Measurements from ENCODE around the gene WRAP73.
"Not testable (repeated sequence)": the region's sequence is repeated elsewhere in the genome, so short reads cannot be mapped to it uniquely, and the experiment has no call there.

WRAP73 gene

DNA sequence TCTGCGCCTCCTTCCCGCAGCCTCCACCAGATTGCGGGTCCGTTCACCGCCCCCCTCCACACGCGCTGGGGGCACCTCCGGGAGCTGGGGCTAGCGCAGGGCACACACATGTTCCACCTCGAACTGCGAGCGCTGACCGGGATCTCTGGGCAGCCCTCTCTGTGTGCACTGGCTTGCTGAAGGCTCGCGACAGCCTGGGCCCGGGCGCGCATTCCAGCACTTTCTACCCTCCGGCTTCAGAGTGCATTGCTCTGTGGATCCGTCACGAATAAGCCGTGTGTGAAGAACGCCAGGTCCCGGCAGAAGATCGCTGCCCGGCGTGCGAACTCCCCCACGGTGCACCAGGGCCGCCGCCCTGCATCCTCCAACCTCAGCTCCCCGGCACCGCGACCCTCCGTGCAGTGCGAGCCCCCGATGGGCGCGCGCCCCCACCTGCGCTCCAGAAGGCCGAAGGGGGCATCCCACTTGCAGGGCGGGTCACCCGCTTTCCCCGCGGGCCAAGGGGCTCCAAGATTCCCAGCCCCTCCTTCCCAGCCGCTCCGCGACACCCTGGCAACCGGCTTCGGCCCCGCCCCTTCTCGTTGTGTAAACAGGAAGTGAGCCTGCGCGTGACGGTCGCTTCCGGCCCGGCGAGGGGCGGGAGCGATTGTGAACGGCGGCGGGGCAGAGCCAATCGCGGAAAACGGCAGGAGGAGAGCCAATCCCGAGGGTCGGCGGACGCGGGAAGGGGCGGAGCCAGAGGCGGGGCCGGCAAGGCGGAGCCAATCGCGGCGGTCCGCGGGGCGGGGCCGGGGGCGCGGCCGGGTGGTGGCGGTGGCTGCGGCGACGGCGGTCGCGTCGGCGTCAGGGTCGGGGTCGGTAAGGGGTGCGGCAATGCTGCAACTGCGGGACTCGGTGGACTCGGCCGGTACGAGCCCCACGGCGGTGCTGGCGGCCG lies 25.4 kb downstream of the WRAP73 start, which contains the start of gene TPRG1L:
Gene TPRG1L (plus strand): TSS at position 816 of the 937 bp plus-strand sequence. CDS start 58 bp downstream, at position 874.
- TF ChIP-seq, protein P1, sequence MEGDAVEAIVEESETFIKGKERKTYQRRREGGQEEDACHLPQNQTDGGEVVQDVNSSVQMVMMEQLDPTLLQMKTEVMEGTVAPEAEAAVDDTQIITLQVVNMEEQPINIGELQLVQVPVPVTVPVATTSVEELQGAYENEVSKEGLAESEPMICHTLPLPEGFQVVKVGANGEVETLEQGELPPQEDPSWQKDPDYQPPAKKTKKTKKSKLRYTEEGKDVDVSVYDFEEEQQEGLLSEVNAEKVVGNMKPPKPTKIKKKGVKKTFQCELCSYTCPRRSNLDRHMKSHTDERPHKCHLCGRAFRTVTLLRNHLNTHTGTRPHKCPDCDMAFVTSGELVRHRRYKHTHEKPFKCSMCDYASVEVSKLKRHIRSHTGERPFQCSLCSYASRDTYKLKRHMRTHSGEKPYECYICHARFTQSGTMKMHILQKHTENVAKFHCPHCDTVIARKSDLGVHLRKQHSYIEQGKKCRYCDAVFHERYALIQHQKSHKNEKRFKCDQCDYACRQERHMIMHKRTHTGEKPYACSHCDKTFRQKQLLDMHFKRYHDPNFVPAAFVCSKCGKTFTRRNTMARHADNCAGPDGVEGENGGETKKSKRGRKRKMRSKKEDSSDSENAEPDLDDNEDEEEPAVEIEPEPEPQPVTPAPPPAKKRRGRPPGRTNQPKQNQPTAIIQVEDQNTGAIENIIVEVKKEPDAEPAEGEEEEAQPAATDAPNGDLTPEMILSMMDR (IDR thresholded peaks at IDR 0.05; ENCODE audit: low read length, missing control alignments): no peak
- peak within 1 kb of the TSS; percentile 91 for H3K4me3 ChIP-seq (replicated peaks; ENCODE audit: low read depth, low read length)
- DNase-seq (ENCODE audit: low read depth): peak; percentile 94

DNA sequence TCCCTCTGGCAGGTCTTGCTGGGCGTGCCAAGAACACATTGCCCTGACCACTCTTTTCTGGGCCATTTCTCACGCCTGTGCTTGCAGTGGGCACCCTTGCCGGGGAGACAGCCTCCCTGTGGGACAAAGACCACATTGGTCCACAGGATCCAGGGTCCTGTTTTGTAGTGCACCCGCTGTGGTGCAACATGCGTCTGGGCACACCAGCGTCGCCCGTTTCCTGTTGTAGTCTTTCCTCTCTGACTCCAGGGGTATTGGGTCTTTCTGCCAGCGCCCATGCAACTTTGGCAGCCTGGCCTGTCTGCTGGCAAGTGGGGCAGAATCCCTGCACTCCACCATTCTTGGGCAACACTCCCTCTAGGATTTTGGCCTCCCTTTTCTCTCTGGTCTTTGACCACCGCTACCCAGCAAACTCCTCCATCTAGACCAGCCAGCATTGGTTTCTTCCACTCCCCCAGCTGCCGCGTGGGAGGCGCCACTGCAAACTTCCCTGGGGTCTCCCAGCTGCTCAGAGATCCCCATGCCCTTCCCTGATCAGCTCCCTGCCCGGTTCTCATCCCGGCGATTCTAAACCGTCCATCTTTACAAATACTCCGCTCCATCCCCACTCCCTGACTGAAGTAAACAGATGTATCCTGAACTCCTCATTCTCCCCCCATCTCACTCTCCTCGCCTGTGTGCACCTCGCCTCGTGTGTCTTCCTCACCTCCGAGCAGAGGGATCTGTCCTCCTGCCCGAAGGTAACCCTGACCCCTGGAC lies 26.3 kb downstream of the WRAP73 start:
- peak overlapping the region; percentile 91 for H3K4me3 ChIP-seq (replicated peaks; ENCODE audit: low read depth, low read length)
- TF ChIP-seq, protein P1 (IDR thresholded peaks at IDR 0.05; ENCODE audit: low read length, missing control alignments): no peak
- DNase-seq (ENCODE audit: low read depth): no peak

DNA sequence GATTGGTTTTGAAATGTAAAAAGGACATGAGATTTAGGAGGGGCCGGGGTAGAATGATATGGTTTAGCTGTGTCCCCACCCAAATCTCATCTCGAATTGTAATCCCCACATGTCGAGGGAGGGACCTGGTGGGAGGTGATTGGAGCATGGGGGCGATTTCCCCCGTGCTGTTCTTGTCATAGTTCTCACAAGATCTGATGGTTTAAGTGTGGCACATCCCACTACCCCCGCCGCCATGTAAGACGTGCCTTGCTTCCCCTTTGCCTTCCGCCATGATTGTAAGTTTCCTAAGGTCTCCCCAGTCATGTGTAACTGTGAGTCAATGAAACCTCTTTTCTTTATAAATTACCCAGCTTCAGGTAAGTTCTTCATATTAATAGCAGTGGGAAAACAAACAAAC lies 27.8 kb downstream of the WRAP73 start:
- DNase-seq (ENCODE audit: low read depth); H3K4me3 ChIP-seq (replicated peaks; ENCODE audit: low read depth, low read length): not testable (repeated sequence)

DNA sequence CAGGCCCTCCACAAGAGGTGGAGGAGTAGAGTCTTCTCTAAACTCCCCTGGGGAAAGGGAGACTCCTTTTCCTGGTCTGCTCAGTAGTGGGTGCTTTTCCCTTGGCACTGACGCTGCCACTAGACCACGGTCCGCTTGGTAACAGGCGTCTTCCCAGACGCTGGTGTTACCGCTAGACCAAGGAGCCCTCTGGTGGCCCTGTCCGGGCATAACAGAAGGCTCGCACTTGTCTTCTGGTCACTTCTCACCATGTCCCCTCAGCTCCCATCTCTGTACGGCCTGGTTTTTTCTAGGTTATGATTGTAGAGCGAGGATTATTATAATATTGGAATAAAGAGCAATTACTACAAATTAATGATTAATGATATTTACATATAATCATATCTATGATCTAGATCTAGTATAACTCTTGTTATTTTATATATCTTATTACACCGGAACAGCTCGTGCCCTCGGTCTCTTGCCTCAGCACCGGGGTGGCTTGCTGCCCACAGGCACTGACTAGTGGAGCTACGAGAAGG lies 28.7 kb downstream of the WRAP73 start:
- H3K4me3 ChIP-seq (replicated peaks; ENCODE audit: low read depth, low read length): not testable (repeated sequence)
- TF ChIP-seq, protein P1 (IDR thresholded peaks at IDR 0.05; ENCODE audit: low read length, missing control alignments): peak; percentile 48
- peak; percentile 38 for DNase-seq (ENCODE audit: low read depth)

DNA sequence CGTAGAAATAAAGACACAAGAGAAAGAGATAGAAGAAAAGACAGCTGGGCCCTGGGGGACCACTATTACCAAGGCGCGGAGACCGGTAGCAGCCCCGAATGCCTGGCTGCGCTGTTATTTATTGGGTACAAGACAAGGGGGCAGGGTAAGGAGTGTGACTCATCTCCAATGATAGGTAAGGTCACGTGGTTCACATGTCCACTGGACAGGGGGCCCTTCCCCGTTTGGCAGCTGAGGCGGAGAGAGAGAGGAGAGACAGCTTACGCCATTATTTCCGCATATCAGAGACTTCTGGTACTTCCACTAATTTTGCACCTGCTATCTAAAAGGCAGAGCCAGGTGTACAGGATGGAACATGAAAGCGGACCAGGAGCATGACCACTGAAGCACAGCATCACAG lies 29.2 kb downstream of the WRAP73 start:
- DNase-seq (ENCODE audit: low read depth): no peak
- no peak overlapping the region for H3K4me3 ChIP-seq (replicated peaks; ENCODE audit: low read depth, low read length)
- TF ChIP-seq, protein P1 (IDR thresholded peaks at IDR 0.05; ENCODE audit: low read length, missing control alignments): no peak

DNA sequence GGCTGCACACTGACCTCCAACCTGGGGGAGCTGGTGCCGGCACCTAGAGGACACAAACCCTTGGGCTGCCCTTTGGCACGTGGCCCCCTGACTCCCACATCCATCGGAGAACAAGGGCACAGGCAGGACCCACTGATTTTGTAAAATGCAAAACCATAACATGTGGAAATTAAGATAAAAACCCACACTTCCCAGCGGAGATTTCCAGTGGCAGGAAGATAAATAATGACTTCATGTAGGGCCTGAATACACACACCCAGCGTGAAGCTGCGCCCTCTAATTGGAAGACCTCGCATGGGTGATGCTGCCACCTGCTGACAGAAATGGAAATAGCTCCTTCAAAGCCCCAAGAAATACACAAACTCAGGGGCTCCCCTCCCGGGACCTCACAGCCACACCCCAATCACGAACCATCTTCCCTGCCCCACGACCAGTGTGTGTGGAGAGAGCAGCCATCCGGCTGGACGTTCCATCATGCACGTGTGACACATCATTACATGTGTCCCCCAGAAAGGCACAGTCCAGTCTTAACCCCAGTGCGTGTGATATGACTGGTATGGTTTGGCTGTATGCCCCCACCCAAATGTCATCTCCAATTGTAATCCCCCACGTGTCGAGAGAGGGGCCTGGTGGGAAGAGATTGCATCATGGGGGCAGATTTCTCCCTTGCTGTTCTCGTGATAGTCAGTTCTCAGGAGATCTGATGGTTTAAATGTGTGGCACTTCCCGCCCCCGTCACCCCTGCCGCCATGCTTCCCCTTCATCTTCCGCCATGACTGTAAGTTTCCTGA lies 30.8 kb downstream of the WRAP73 start:
- TF ChIP-seq, protein P1 (IDR thresholded peaks at IDR 0.05; ENCODE audit: low read length, missing control alignments): peak; percentile 82
- peak; percentile 80 for DNase-seq (ENCODE audit: low read depth)
- H3K4me3 ChIP-seq (replicated peaks; ENCODE audit: low read depth, low read length): no peak overlapping the region
